Measurements from ENCODE around the gene HDAC4. TPM values are rescaled to one million over a fixed set of nuclear protein-coding genes. Genes with fewer than 3 reads are reported as not detected.

The HDAC4 gene
- total and polyA plus RNA-seq, 2 experiments from 2014 or later: 9.3 to 10.8 TPM

GRCh38 chr2:239397931-239398471, 2.8 kb downstream of the HDAC4 start:
- Histone ChIP-seq H3K9me3 (ENCODE audit: low read depth) (no peaks in the 10 kb centered on the region), H3K36me3 (replicated peaks; ENCODE audit: insufficient read depth, low read depth) (no peaks in the 10 kb centered on the region), H3K4me3 (no peak overlapping the region), H3K27ac (no peak overlapping the region), H3K79me2 (peaks cover 67% of the 10 kb centered on the region), H3K27me3 (no peaks in the 10 kb centered on the region), H3K4me1 (ENCODE audit: insufficient read depth) (peaks cover 24% of the 10 kb centered on the region), H3K9me2 (replicated peaks; ENCODE audit: insufficient read depth) (no peaks in the 10 kb centered on the region), H4K20me1 (ENCODE audit: insufficient read depth, poor library complexity, severe bottlenecking) (peaks cover 35% of the 10 kb centered on the region), H3K4me2 (peak overlapping the region; percentile 87), H2AFZ (no peak overlapping the region)
- TF ChIP-seq EZH2phosphoT487 (IDR thresholded peaks at IDR 0.05; ENCODE audit: low read depth, severe bottlenecking, unreplicated experiment) (no peak), CTCF (IDR thresholded peaks at IDR 0.05; ENCODE audit: poor library complexity) (no peak), EZH2 (IDR thresholded peaks at IDR 0.05; ENCODE audit: borderline replicate concordance) (no peak)
- 85% methylated on average over 16 of the region's 16 CpGs for WGBS (ENCODE audit: low lambda C conversion rate, missing lambda C conversion rate)
- no peak for DNase-seq (ENCODE audit: low spot score)

- H3K27ac ChIP-seq: no peak overlapping the region
- no peaks in the 10 kb centered on the region for H3K9me2 ChIP-seq (replicated peaks; ENCODE audit: insufficient read depth)
- H3K9me3 ChIP-seq (ENCODE audit: low read depth): no peaks in the 10 kb centered on the region
- no peak overlapping the region for H2AFZ ChIP-seq
- peaks cover 23% of the 10 kb centered on the region for H3K4me1 ChIP-seq (ENCODE audit: insufficient read depth)
- no peak for DNase-seq (ENCODE audit: low spot score)
- TF ChIP-seq CTCF (IDR thresholded peaks at IDR 0.05; ENCODE audit: poor library complexity): peak; percentile 23
- TF ChIP-seq EZH2 (IDR thresholded peaks at IDR 0.05; ENCODE audit: borderline replicate concordance): no peak
- H3K36me3 ChIP-seq (replicated peaks; ENCODE audit: insufficient read depth, low read depth): no peaks in the 10 kb centered on the region
- 81% methylated on average over 19 of the region's 19 CpGs for WGBS (ENCODE audit: low lambda C conversion rate, missing lambda C conversion rate)
- no peak overlapping the region for H3K4me2 ChIP-seq
- H4K20me1 ChIP-seq (ENCODE audit: insufficient read depth, poor library complexity, severe bottlenecking): peaks cover 38% of the 10 kb centered on the region
- no peaks in the 10 kb centered on the region for H3K27me3 ChIP-seq
- H3K4me3 ChIP-seq: no peak overlapping the region
- H3K79me2 ChIP-seq: peaks cover 77% of the 10 kb centered on the region
Observed at GRCh38 chr2:239396881-239397681, 3.7 kb downstream of the HDAC4 start.

- 67% methylated on average over 6 of the region's 6 CpGs for WGBS (ENCODE audit: low lambda C conversion rate, missing lambda C conversion rate)
- H3K4me2 ChIP-seq: no peak overlapping the region
- DNase-seq (ENCODE audit: low spot score): no peak
- no peaks in the 10 kb centered on the region for H3K36me3 ChIP-seq (replicated peaks; ENCODE audit: insufficient read depth, low read depth)
- H3K27me3 ChIP-seq: no peaks in the 10 kb centered on the region
- H3K9me2 ChIP-seq (replicated peaks; ENCODE audit: insufficient read depth): no peaks in the 10 kb centered on the region
- H3K4me1 ChIP-seq (ENCODE audit: insufficient read depth): peaks cover 20% of the 10 kb centered on the region
- H2AFZ ChIP-seq: no peak overlapping the region
- no peak for TF ChIP-seq EZH2phosphoT487 (IDR thresholded peaks at IDR 0.05; ENCODE audit: low read depth, severe bottlenecking, unreplicated experiment)
- TF ChIP-seq CTCF (IDR thresholded peaks at IDR 0.05; ENCODE audit: poor library complexity): no peak
- TF ChIP-seq EZH2 (IDR thresholded peaks at IDR 0.05; ENCODE audit: borderline replicate concordance): no peak
- H3K79me2 ChIP-seq: peaks cover 91% of the 10 kb centered on the region
- no peak overlapping the region for H3K4me3 ChIP-seq
- H4K20me1 ChIP-seq (ENCODE audit: insufficient read depth, poor library complexity, severe bottlenecking): peaks cover 40% of the 10 kb centered on the region
- H3K9me3 ChIP-seq (ENCODE audit: low read depth): no peaks in the 10 kb centered on the region
- no peak overlapping the region for H3K27ac ChIP-seq
Observed at GRCh38 chr2:239395524-239395923, 5.3 kb downstream of the HDAC4 start.
